ENCODE results near the gene PASK. TPM values are rescaled to one million over a fixed set of nuclear protein-coding genes. Genes with fewer than 3 reads are reported as not detected.

Gene PASK
- total RNA-seq, 4 donors from 2014 or later, result 4.1 to 8.1 (median 5.9) TPM

- TF ChIP-seq CTCF (IDR thresholded peaks at IDR 0.05) (no peak), POLR2A (IDR thresholded peaks at IDR 0.05) (no peak), EP300 (IDR thresholded peaks at IDR 0.05) (no peak)
- Histone ChIP-seq H3K27ac (no peak overlapping the region), H3K36me3 (peaks cover 3 to 100% (median 7%) of the 10 kb centered on the region in 3 donors), H3K27me3 (no peaks in the 10 kb centered on the region), H3K4me3 (no peak overlapping the region), H3K4me1 (peaks cover 0 to 13% (median 0%) of the 10 kb centered on the region in 4 donors), H3K9me3 (no peaks in the 10 kb centered on the region)
- WGBS, 2 donors, result 68 to 69% methylated on average over 10 of the region's 10 CpGs
- DNase-seq (ENCODE audit: low spot score in 2 of 2), result no peak
These were observed 58.1 kb downstream of the PASK start for GRCh38 chr2:241091201-241091600.

DNA sequence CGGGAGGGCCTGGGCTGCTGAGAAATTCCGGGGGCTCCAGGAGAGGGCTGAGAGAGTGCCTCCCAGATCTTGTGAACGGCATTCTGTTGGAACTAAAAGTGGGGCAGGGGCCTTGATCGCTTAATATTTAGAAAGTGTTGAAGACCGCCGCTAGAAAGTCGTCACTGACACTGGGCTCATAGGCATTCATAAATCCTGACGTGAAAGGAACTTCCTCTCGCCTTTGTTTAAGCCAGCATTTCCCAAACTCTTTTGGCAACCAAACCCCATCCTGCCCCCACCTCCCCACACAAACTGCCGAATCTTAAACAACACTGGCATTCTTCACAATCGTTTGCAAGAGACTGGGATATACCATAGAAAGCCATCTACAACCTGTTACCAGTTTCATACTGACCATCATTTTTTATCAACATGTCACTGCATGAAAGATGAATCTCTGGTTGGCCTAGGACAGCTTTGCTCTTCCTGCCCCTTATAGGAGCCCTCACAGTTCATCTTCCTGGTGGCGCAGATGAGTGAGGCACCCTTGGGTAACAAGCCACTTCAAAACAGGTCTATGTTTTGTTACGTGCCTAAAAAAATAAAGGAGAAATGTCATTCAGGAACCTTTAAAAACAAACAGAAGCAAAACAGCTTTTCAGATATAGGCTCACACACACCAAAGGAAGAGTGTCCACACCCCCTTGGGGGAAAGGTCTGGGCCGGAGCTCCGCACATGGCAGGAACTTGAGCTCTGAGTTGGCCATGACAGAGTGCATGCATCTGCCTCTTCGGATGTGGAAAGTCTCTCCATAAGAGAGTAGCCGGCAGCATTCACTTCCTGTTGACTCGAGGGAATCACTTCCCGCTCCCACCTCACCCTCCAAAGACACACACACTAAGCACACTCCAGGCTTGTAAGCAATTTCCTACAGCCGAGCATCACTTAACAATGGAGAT, 60.2 kb downstream of the PASK start:
- Histone ChIP-seq H3K4me1 (peaks cover 0 to 13% (median 0%) of the 10 kb centered on the region in 4 donors), H3K27ac (no peak overlapping the region), H3K36me3 (peaks cover 3 to 100% (median 7%) of the 10 kb centered on the region in 3 donors), H3K4me3 (no peak overlapping the region), H3K9me3 (no peaks in the 10 kb centered on the region), H3K27me3 (no peaks in the 10 kb centered on the region)
- 60 to 74% methylated on average over 20 of the region's 20 CpGs for WGBS, 2 donors
- no peak for DNase-seq (ENCODE audit: low spot score in 2 of 2)
- TF ChIP-seq CTCF (IDR thresholded peaks at IDR 0.05) (no peak), EP300 (IDR thresholded peaks at IDR 0.05) (no peak), POLR2A (IDR thresholded peaks at IDR 0.05) (no peak)

GRCh38 chr2:241088376-241088775, 60.9 kb downstream of the PASK start:
- Histone ChIP-seq H3K27me3 (no peaks in the 10 kb centered on the region), H3K36me3 (peaks cover 3 to 97% (median 7%) of the 10 kb centered on the region in 3 donors), H3K4me1 (peaks cover 0 to 13% (median 0%) of the 10 kb centered on the region in 4 donors), H3K4me3 (no peak overlapping the region), H3K27ac (no peak overlapping the region), H3K9me3 (no peaks in the 10 kb centered on the region)
- no peak for TF ChIP-seq EP300 (IDR thresholded peaks at IDR 0.05)
- TF ChIP-seq POLR2A (IDR thresholded peaks at IDR 0.05), result no peak
- no peak for TF ChIP-seq CTCF (IDR thresholded peaks at IDR 0.05)
- 75 to 86% methylated on average over 8 of the region's 8 CpGs for WGBS, 2 donors
- DNase-seq (ENCODE audit: low spot score in 2 of 2), result no peak

DNA sequence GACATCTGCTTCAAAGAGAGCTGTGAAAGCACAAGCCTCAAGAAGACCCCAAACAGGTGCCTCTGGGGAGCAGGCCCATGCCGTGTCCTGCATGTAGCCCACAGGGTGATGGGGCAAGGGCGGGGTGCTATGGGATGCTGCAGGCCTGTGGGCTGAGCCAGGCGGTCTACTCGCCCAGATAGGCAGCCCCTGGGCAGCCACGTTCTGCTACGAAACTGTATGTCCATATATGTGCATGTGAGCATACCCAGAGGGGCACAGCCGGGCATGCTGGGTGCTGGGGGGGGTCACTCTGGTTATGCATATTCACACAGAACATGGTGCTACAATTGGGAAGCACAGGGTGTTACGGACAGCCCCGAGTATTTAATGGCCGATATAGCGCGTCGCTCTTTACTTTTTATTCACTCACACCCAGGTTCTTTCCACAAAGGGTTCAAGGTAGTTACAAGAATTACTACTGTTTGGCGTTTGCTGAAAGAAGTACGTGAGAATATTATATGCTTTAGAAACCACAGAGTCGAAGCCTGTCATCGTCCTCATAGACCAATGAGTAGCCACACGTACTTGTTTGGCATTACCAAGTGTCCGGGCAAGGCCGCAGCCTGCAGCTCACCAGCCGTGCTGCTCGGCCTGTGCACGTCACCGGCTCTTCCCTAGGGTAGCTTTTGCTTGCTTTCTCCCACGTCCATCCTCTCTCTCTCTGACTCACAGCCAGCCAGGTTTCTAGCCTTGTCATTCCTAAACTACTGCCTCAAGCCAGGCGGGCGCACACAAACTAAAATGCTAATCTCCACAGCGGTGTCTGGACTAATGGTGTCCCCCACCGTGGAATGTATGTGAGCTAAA, 61.6 kb downstream of the PASK start:
- H3K27me3 ChIP-seq, result no peaks in the 10 kb centered on the region
- no peak for TF ChIP-seq EP300 (IDR thresholded peaks at IDR 0.05)
- TF ChIP-seq POLR2A (IDR thresholded peaks at IDR 0.05), result no peak
- TF ChIP-seq CTCF (IDR thresholded peaks at IDR 0.05), result no peak
- H3K27ac ChIP-seq, result no peak overlapping the region
- H3K4me3 ChIP-seq, result no peak overlapping the region
- peaks cover under 1 to 97% (median 7%) of the 10 kb centered on the region in 3 donors for H3K36me3 ChIP-seq
- 90 to 91% methylated on average over 29 of the region's 29 CpGs for WGBS, 2 donors
- H3K9me3 ChIP-seq, result no peaks in the 10 kb centered on the region
- DNase-seq (ENCODE audit: low spot score in 2 of 2), result no peak
- peaks cover 0 to 7% (median 0%) of the 10 kb centered on the region in 4 donors for H3K4me1 ChIP-seq

All from tibial nerve (tissue), 4 donors.